HG02759 (cell line): ENCODE measurements around the gene RAP1GDS1.
A peak's percentile ranks its signal among the peaks of the same experiment; 100 is the strongest.
"Not testable (repeated sequence)": the region's sequence is repeated elsewhere in the genome, so short reads cannot be mapped to it uniquely, and the experiment has no call there.

Experiments used
- ATAC-seq: cut with Tn5 transposase; IDR thresholded peaks from one replicate; pipeline ENCODE4 v1.9.1; 2021; ENCODE audit warnings: mild to moderate bottlenecking, moderate library complexity; ENCODE audit not compliant: unreplicated experiment

RAP1GDS1 gene

DNA sequence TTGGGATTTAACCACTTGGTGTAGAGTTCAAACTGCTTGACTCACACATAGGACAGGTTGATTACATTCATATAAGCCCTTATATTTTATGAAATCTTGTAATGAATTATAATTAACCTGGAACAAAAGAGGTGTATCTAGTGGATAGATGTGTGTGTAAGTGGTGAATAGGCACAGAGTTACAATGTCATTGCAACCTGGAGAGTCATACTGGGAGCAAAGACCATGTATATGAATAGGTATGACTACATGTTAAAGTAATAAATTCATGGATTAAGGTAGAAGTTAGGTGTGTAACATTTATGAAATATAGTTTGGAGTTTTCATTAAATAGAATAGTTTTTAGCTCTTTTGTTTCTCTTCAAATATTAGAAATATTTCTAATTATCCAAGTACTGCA, 26.1 kb downstream of the RAP1GDS1 start:
- ATAC-seq = no peak

- peak; percentile 53 for ATAC-seq
Observed at GRCh38 chr4:98288671-98289070, 27.5 kb downstream of the RAP1GDS1 start.

- peak; percentile 54 for ATAC-seq
Observed at GRCh38 chr4:98289375-98289774, 28.2 kb downstream of the RAP1GDS1 start.

DNA sequence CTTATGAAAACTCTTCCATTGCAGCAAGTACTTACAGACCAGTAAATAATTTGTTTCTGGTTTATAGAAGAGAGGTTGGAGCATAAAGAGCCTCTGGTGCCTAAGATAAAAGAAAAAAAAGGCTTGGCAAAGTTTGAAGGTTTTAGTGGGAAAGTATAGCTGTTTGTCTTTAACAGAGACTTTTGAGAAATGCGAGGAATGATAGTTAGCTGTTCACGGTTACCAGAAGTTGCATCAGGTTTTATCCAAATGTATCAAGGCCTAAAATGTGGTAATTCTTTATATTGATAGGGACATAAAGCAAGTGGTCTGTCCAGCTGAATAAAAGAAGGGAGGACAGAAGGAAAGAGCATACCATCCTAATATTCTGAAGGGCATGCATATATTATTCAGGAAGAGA, 29.3 kb downstream of the RAP1GDS1 start:
- no peak for ATAC-seq

DNA sequence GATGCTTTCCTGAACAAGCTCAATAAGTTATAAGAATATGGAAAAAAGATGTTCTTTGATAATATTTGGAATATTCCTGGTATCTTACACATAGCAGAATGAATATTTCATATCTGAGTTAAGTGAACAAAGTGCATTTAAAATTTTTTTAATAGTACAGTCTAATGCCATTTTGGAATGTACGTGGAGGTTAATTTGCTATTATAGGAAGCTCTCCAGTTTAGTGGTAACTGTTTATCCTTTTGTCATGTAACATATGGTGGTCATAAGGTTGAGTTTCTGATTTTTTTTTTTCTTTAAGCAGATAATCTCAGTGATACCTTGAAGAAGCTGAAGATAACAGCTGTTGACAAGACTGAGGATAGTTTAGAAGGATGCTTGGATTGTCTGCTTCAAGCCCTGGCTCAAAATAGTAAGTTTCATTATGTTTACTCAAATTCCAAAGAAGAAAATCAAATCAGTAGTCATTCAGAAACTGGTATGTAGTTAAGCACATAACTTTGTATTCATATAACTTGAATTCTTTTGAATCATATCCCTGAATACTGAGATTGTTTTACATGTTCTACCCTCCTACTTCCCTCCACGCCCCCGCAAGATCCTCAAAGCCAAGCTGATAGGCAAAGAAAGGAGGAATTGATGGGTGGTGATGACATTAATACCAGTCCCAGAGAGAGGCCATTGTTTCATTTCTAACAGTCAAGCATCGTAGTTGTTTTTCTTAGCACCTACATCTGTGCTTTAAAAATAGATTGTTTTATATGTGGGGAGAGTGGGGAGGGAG, 32.1 kb downstream of the RAP1GDS1 start:
- ATAC-seq = no peak

DNA sequence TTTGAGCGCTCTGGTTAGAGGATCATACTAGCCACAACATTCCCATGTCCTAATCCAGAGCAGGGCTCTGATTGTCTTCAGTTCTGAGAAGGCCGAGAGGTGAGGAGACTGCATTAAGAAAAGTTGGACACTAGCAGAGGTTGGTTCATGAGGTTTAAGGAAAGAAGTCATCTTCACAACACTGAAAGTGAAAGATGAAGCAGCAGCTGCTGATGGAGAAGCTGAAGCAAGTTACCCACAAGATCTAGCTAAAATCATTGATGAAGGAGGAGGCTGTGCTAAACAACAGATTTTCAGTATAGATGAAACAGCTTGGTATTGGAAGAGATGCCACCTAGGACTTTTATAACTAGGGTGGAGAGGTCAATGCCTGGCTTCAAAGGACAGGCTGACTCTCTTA, 36.8 kb downstream of the RAP1GDS1 start:
- no peak for ATAC-seq

- ATAC-seq = no peak
Observed at GRCh38 chr4:98300706-98301105, 39.5 kb downstream of the RAP1GDS1 start.

GRCh38 chr4:98305576-98305975, 44.4 kb downstream of the RAP1GDS1 start:
- no peak for ATAC-seq

- no peak for ATAC-seq
Observed at GRCh38 chr4:98310867-98311266, 49.7 kb downstream of the RAP1GDS1 start.

- ATAC-seq = no peak
Observed at GRCh38 chr4:98311656-98312055, 50.5 kb downstream of the RAP1GDS1 start.

DNA sequence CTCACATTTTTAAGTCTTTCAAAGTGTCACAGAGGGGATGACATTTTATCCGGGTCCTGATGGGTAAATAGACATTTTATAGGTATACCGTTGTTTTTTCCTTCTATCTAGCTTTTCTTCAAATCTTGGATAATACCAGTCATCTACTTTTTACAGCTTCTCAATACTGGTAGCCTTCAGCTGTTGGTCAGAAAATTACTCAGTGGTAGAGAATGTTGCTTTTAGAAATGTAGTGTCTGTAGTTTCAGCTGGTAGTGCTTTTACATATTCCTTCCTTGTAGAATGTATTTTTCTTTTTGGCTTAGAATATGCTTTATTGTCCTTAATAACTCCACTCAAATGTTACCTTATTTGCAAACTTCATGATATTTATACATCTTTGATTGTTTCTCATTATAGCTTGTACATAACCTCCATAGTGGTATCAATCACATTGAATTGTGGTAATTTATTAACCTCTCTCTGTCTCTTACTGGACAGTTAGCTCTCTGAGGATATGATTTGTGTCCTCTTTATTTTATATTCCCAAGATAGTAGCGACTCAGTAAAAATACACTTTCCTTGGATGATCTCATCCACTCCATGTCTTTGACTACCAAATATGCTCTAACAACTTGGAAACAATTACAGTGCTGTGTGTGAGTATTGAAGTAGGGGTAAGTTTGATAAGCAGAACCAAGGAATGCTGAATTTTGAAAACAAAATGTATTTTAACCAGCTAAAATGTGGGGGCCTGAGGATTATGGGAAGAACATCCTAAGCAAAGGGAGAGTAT, 53.8 kb downstream of the RAP1GDS1 start:
- ATAC-seq = no peak

GRCh38 chr4:98318521-98318920, 57.3 kb downstream of the RAP1GDS1 start:
- ATAC-seq = no peak

- no peak for ATAC-seq
Observed at GRCh38 chr4:98319021-98319420, 57.8 kb downstream of the RAP1GDS1 start.

GRCh38 chr4:98326168-98326567, 65.0 kb downstream of the RAP1GDS1 start:
- ATAC-seq = no peak

GRCh38 chr4:98327694-98328093, 66.5 kb downstream of the RAP1GDS1 start:
- ATAC-seq = no peak

DNA sequence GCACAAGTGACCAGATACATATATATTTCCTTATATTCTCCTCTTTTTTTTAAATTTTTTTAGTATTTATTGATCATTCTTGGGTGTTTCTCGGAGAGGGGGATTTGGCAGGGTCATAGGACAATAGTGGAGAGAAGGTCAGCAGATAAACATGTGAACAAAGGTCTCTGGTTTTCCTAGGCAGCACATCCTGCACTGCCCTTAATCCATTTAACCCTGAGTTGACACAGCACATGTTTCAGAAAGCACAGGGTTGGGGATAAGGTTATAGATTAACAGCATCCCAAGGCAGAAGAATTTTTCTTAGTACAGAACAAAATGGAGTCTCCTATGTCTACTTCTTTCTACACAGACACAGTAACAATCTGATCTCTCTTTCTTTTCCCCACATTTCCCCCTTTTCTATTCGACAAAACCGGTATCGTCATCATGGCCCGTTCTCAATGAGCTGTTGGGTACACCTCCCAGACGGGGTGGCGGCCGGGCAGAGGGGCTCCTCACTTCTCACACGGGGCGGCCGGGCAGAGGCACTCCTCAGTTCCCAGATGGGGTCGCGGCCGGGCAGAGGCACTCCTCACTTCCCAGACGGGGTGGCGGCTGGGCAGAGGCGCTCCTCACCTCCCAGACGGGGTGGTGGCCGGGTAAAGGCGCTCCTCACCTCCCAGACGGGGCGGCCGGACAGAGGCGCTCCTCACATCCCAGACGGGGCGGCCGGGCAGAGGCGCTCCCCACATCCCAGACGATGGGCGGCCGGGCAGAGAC, 68.9 kb downstream of the RAP1GDS1 start:
- ATAC-seq = not testable (repeated sequence)

DNA sequence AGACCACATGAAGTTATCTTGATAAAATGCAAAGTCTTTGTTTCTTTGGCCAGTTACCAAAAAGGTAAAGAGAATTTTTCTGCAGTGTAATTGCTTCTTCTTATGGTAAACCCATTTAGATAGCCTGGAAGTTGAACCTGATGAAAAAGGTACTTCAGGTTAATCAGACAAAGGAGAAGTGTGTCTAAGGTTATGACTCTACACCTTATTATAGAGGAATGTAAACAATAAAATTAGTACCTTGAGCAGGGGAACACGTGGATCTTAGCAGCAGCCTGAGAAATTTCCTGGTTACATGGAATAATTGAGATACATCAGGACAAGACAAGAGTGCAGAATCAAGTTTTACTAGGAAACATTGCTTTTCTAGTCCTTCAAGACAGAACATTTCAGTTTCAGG, 70.8 kb downstream of the RAP1GDS1 start:
- ATAC-seq = no peak

GRCh38 chr4:98334461-98334860, 73.3 kb downstream of the RAP1GDS1 start:
- ATAC-seq = no peak

DNA sequence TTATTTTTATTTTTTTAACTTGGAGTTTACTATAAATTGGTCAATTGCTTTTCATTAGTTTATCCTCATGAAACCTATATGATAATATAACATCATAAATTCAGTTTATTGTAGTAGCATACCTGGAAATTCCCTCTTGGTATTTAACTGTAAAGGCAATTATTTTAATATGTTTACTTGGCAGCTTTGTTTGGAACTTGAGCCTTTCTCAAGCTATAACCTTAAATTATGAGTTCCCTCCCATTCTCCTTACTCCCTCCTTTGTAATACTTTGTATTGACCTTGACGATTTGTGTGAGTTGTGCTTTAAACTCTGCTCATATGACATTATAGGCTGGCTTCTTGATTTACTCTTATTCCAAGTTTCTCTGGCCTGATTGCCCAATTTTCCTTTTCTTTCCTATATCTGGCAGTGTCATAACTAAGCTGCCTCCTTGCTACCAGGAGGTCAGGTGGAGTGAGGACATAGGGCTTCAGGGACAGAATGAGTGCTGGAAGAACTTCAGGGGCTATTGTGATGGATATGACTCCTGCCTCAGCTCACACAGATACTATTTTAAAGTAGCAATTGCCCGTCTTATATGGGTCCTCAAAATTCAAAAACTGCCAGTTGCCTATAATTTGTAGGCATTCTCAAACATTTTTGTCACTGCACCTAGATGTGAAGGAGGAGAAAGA, 77.7 kb downstream of the RAP1GDS1 start:
- ATAC-seq = no peak

- ATAC-seq = no peak
Observed at GRCh38 chr4:98341309-98341708, 80.1 kb downstream of the RAP1GDS1 start.

GRCh38 chr4:98343626-98344025, 82.4 kb downstream of the RAP1GDS1 start:
- ATAC-seq = no peak
